ENCODE measurements around the gene TTLL12. TPM values are rescaled to one million over a fixed set of nuclear protein-coding genes. Genes with fewer than 3 reads are reported as not detected.

TTLL12 gene
- total and polyA plus RNA-seq, 9 donors, result 10.9 to 22.4 (median 16.1) TPM

- no peak overlapping the region for H3K27ac ChIP-seq (ENCODE audit: low read length)
- 83% methylated on average over 23 of the region's 26 CpGs for WGBS (ENCODE audit: insufficient coverage)
- peaks cover 14% of the 10 kb centered on the region for H3K4me1 ChIP-seq (ENCODE audit: control insufficient read depth, insufficient read depth, low read length)
- no peaks in the 10 kb centered on the region for H3K9me3 ChIP-seq (replicated peaks; ENCODE audit: control insufficient read depth, low read depth, low read length)
- no peak overlapping the region for H3K4me3 ChIP-seq (ENCODE audit: low read length)
- no peak for DNase-seq
- H3K27me3 ChIP-seq (ENCODE audit: control insufficient read depth, insufficient read depth, low read length), result no peaks in the 10 kb centered on the region
- H3K36me3 ChIP-seq (ENCODE audit: control insufficient read depth, insufficient read depth, low read length), result no peaks in the 10 kb centered on the region
Measured at GRCh38 chr22:43207849-43208702, 21.1 kb upstream of the TTLL12 start.

GRCh38 chr22:43207386-43207785 is 20.5 kb upstream of the TTLL12 start:
- Histone ChIP-seq H3K36me3 (ENCODE audit: control insufficient read depth, insufficient read depth, low read length) (no peaks in the 10 kb centered on the region), H3K9me3 (replicated peaks; ENCODE audit: control insufficient read depth, low read depth, low read length) (no peaks in the 10 kb centered on the region), H3K4me1 (ENCODE audit: control insufficient read depth, insufficient read depth, low read length) (peaks cover 13% of the 10 kb centered on the region), H3K27me3 (ENCODE audit: control insufficient read depth, insufficient read depth, low read length) (no peaks in the 10 kb centered on the region), H3K4me3 (ENCODE audit: low read length) (no peak overlapping the region), H3K27ac (ENCODE audit: low read length) (no peak overlapping the region)
- 91% methylated on average over 3 of the region's 13 CpGs for WGBS (ENCODE audit: insufficient coverage)
- DNase-seq, result no peak

- no peak for DNase-seq
- Histone ChIP-seq H3K27ac (ENCODE audit: low read length) (no peak overlapping the region), H3K9me3 (replicated peaks; ENCODE audit: control insufficient read depth, low read depth, low read length) (no peaks in the 10 kb centered on the region), H3K27me3 (ENCODE audit: control insufficient read depth, insufficient read depth, low read length) (no peaks in the 10 kb centered on the region), H3K36me3 (ENCODE audit: control insufficient read depth, insufficient read depth, low read length) (no peaks in the 10 kb centered on the region), H3K4me3 (ENCODE audit: low read length) (no peak overlapping the region), H3K4me1 (ENCODE audit: control insufficient read depth, insufficient read depth, low read length) (peaks cover 13% of the 10 kb centered on the region)
- WGBS (ENCODE audit: insufficient coverage), result 56% methylated on average over 15 of the region's 23 CpGs
Measured at GRCh38 chr22:43206509-43207161, 19.7 kb upstream of the TTLL12 start.

DNA sequence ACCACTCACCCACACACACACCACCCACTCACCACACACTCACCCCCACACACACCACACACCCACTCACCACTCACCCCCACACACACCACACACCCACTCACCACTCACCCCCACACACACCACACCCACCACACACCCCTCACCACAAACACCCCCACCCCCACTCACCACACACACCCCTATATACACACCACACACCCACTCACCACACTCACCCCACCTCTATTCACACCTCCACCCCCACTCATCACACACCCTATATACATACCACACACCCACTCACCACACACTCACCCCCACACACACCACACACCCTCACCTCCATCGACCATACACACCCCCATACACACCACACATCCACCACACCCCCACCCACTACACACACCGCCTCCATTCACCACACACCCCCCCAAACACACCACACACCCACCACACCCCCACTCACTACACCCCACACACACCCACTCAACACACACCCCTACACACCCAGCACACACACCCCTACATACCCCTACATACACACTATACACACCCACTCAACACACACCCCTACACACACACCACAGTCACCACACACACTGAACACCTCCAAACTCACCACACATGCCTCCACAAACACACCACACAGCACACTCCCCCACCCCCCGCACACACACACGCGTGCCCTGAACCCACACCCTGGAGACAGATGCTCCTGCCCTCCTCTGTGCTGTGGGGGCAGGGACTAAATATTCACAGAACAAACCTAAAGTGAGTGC is 19.0 kb upstream of the TTLL12 start:
- WGBS (ENCODE audit: insufficient coverage), result 75% methylated on average over 2 of the region's 5 CpGs
- H3K27me3 ChIP-seq (ENCODE audit: control insufficient read depth, insufficient read depth, low read length), result no peaks in the 10 kb centered on the region
- no peak overlapping the region for H3K4me3 ChIP-seq (ENCODE audit: low read length)
- no peak overlapping the region for H3K27ac ChIP-seq (ENCODE audit: low read length)
- no peak for DNase-seq
- no peaks in the 10 kb centered on the region for H3K36me3 ChIP-seq (ENCODE audit: control insufficient read depth, insufficient read depth, low read length)
- H3K4me1 ChIP-seq (ENCODE audit: control insufficient read depth, insufficient read depth, low read length), result peaks cover 13% of the 10 kb centered on the region
- H3K9me3 ChIP-seq (replicated peaks; ENCODE audit: control insufficient read depth, low read depth, low read length), result no peaks in the 10 kb centered on the region

DNA sequence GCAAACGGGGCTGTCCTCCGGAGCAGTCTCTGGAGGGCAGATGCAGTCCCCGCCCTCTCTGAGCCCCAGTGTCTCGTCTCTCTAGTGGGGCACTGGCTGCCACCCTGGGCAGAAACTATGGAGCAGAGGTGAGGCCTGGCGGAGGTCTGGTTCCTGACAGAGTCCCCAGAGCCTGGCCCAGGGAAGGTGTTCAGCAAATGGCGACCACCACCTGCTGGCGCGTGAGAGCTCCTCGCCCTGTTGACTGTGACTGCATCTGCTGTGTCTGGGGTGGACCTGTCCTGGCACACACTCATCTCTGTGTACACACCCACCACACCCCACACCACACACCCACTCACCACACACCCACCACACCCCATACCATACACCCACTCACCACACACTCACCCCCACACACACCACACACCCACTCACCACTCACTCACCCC is 18.3 kb upstream of the TTLL12 start:
- H3K4me1 ChIP-seq (ENCODE audit: control insufficient read depth, insufficient read depth, low read length), result peaks cover 13% of the 10 kb centered on the region
- no peaks in the 10 kb centered on the region for H3K27me3 ChIP-seq (ENCODE audit: control insufficient read depth, insufficient read depth, low read length)
- no peak overlapping the region for H3K27ac ChIP-seq (ENCODE audit: low read length)
- no peaks in the 10 kb centered on the region for H3K36me3 ChIP-seq (ENCODE audit: control insufficient read depth, insufficient read depth, low read length)
- 75% methylated on average over 7 of the region's 9 CpGs for WGBS (ENCODE audit: insufficient coverage)
- no peak overlapping the region for H3K4me3 ChIP-seq (ENCODE audit: low read length)
- no peak for DNase-seq
- H3K9me3 ChIP-seq (replicated peaks; ENCODE audit: control insufficient read depth, low read depth, low read length), result no peaks in the 10 kb centered on the region

DNA sequence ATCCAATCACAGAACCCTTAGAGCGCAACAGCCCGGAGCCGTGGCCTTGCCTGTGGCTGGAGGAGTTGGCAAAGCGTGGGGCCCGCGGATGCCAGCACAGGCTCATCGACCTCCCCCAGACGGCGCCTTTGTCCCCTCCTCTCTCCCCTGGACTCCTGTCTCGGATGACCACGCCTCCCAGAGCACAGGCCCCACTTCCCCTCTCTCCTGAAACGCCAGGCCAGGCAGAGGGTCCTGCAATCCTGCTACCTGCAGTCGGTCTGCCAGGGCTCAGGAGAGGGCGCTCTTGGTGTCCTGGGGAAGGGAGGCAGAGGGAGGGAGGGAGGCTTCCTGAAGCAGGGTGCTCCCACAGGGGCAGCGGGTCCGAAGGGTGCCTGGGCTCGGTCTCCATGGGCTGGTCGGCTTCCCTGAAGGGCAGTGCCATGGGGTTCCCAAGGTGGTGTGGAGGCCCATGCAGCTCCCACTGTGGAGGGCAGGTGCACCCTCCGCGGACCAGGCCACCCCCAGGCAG is 16.6 kb upstream of the TTLL12 start:
- Histone ChIP-seq H3K36me3 (ENCODE audit: control insufficient read depth, insufficient read depth, low read length) (no peaks in the 10 kb centered on the region), H3K27me3 (ENCODE audit: control insufficient read depth, insufficient read depth, low read length) (no peaks in the 10 kb centered on the region), H3K4me1 (ENCODE audit: control insufficient read depth, insufficient read depth, low read length) (peaks cover 13% of the 10 kb centered on the region), H3K4me3 (ENCODE audit: low read length) (no peak overlapping the region), H3K9me3 (replicated peaks; ENCODE audit: control insufficient read depth, low read depth, low read length) (no peaks in the 10 kb centered on the region), H3K27ac (ENCODE audit: low read length) (no peak overlapping the region)
- no peak for DNase-seq
- WGBS (ENCODE audit: insufficient coverage), result 66% methylated on average over 13 of the region's 20 CpGs

- Histone ChIP-seq H3K27me3 (ENCODE audit: control insufficient read depth, insufficient read depth, low read length) (no peaks in the 10 kb centered on the region), H3K9me3 (replicated peaks; ENCODE audit: control insufficient read depth, low read depth, low read length) (no peaks in the 10 kb centered on the region), H3K36me3 (ENCODE audit: control insufficient read depth, insufficient read depth, low read length) (no peaks in the 10 kb centered on the region), H3K4me1 (ENCODE audit: control insufficient read depth, insufficient read depth, low read length) (peaks cover 13% of the 10 kb centered on the region), H3K4me3 (ENCODE audit: low read length) (no peak overlapping the region), H3K27ac (ENCODE audit: low read length) (no peak overlapping the region)
- DNase-seq, result no peak
- WGBS (ENCODE audit: insufficient coverage), result 57% methylated on average over 10 of the region's 13 CpGs
Measured at GRCh38 chr22:43202756-43203410, 15.9 kb upstream of the TTLL12 start.

GRCh38 chr22:43202326-43202725 is 15.4 kb upstream of the TTLL12 start:
- no peak for DNase-seq
- WGBS (ENCODE audit: insufficient coverage), result 90% methylated on average over 7 of the region's 10 CpGs
- Histone ChIP-seq H3K4me3 (ENCODE audit: low read length) (no peak overlapping the region), H3K36me3 (ENCODE audit: control insufficient read depth, insufficient read depth, low read length) (no peaks in the 10 kb centered on the region), H3K4me1 (ENCODE audit: control insufficient read depth, insufficient read depth, low read length) (peaks cover 13% of the 10 kb centered on the region), H3K27me3 (ENCODE audit: control insufficient read depth, insufficient read depth, low read length) (no peaks in the 10 kb centered on the region), H3K9me3 (replicated peaks; ENCODE audit: control insufficient read depth, low read depth, low read length) (no peaks in the 10 kb centered on the region), H3K27ac (ENCODE audit: low read length) (no peak overlapping the region)

DNA sequence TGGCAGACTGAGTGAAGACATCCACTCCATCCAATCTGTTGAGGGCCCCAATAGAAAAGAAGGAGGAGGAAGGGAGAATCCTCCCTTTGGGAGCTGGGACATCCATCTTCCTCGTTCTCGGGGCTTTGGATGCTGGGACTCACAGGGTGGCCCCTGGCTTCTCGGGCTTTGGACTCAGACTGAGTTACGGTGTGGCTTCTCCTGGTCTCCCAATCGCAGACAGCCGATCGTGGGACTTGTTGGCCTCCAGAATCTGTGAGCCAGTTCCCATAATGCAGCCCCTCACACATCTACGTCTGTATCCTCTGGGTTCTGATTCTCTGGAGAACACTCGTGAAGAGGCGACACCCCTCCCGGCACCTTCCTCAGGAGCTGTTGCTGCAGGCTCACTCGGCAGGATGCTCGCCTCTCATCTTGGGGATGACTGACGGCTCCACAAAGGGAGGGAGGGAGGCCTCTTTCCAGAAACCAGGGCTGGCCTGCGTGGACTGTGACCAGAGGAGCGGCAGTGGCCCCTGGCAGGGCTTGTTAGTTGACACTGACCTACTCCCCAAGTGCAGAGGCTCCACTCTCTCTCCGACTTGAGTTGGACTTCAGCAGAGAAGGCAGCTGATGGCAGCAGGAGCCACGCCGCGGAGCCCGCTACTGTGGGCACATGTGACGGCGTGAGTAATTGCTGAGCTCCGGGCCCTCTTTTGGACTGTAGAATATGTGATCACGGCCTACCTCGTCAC is 14.7 kb upstream of the TTLL12 start:
- Histone ChIP-seq H3K36me3 (ENCODE audit: control insufficient read depth, insufficient read depth, low read length) (no peaks in the 10 kb centered on the region), H3K4me1 (ENCODE audit: control insufficient read depth, insufficient read depth, low read length) (peaks cover 13% of the 10 kb centered on the region), H3K27me3 (ENCODE audit: control insufficient read depth, insufficient read depth, low read length) (no peaks in the 10 kb centered on the region), H3K9me3 (replicated peaks; ENCODE audit: control insufficient read depth, low read depth, low read length) (no peaks in the 10 kb centered on the region), H3K4me3 (ENCODE audit: low read length) (no peak overlapping the region), H3K27ac (ENCODE audit: low read length) (no peak overlapping the region)
- DNase-seq, result no peak
- WGBS (ENCODE audit: insufficient coverage), result 85% methylated on average over 20 of the region's 26 CpGs
